ENCODE data around the gene TBC1D1.

DNA sequence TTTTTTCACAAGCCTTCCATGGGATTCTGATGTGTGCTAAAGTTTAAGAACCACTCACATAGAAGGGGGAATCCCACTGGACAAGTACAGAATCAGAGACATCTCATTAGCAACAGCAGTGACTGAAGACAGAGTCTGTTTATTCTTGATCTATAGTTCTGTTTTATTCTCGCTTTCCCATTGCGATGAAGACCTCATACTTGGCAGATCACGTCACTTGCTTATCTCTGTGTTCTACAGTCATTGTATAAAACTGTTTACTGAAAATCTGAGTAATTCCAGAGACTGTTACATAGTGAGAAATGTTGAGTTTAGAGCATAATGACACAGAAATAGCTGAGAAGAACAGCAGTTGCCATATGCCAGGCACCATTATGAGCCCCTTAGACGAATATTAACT is 254.9 kb downstream of the TBC1D1 start:
- TF ChIP-seq, protein P1, sequence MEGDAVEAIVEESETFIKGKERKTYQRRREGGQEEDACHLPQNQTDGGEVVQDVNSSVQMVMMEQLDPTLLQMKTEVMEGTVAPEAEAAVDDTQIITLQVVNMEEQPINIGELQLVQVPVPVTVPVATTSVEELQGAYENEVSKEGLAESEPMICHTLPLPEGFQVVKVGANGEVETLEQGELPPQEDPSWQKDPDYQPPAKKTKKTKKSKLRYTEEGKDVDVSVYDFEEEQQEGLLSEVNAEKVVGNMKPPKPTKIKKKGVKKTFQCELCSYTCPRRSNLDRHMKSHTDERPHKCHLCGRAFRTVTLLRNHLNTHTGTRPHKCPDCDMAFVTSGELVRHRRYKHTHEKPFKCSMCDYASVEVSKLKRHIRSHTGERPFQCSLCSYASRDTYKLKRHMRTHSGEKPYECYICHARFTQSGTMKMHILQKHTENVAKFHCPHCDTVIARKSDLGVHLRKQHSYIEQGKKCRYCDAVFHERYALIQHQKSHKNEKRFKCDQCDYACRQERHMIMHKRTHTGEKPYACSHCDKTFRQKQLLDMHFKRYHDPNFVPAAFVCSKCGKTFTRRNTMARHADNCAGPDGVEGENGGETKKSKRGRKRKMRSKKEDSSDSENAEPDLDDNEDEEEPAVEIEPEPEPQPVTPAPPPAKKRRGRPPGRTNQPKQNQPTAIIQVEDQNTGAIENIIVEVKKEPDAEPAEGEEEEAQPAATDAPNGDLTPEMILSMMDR (IDR thresholded peaks at IDR 0.05; ENCODE audit: low read depth, low read length, poor library complexity, severe bottlenecking): no peak
- no peak for TF ChIP-seq EZH2phosphoT487 (IDR thresholded peaks at IDR 0.05; ENCODE audit: borderline replicate concordance, low read length)

Data from DOHH2 (cell line).